C1 segment of cervical spinal cord (tissue), 14 donors: Measurements from ENCODE around the gene ADSS2.
"Not testable (repeated sequence)": the region's sequence is repeated elsewhere in the genome, so short reads cannot be mapped to it uniquely, and the experiment has no call there.

Experiments
- DNase-seq, 14 donors: peaks; one replicate each; lab custom pipeline; 2025; lab: John Stamatoyannopoulos, UW

ADSS2 gene

GRCh38 chr1:244367399-244368114 lies 84.2 kb downstream of the ADSS2 start:
- DNase-seq, result no peak

GRCh38 chr1:244365809-244366208 lies 85.9 kb downstream of the ADSS2 start:
- no peak for DNase-seq

- DNase-seq, result not testable (repeated sequence)
Measured at GRCh38 chr1:244365262-244365661, 86.4 kb downstream of the ADSS2 start.

- no peak for DNase-seq
Measured at GRCh38 chr1:244362476-244362875, 89.2 kb downstream of the ADSS2 start.

- no peak for DNase-seq
Measured at GRCh38 chr1:244361764-244362473, 89.8 kb downstream of the ADSS2 start.
